GM23338 (cell line): ENCODE results near the gene MKRN1. TPM values are rescaled to one million over a fixed set of nuclear protein-coding genes. Genes with fewer than 3 reads are reported as not detected.

ENCODE experiments used
- ATAC-seq: fragments of 200-7000 bp; cut with Tn5 transposase; 3 replicates; pipeline ENCODE4 v1.9.1; 2020
- DNase-seq: peaks from one replicate; pipeline ENCODE4 v3.0.0-alpha.2; 2015; ENCODE audit warnings: low spot score
- H2AFZ ChIP-seq: fragments of 200-600 bp; sonication (generic); 2 replicates; pipeline ENCODE4 v1.8.0; 2016; ENCODE audit warnings: antibody characterized with exemption, mild to moderate bottlenecking, moderate library complexity
- H3F3A ChIP-seq: fragments of 200-600 bp; sonication (generic); replicated peaks from 2 replicates; pipeline ENCODE4 v1.8.0; 2017; ENCODE audit warnings: antibody characterized with exemption, mixed run types, low read depth
- H3K27ac ChIP-seq: fragments of 200-600 bp; sonication (generic); 2 replicates; pipeline ENCODE4 v1.6.1; 2016; ENCODE audit warnings: low read depth
- H3K27me3 ChIP-seq: fragments of 200-600 bp; sonication (generic); 2 replicates; pipeline ENCODE4 v1.8.0; 2016; ENCODE audit warnings: mild to moderate bottlenecking, mixed run types, moderate library complexity; ENCODE audit not compliant: insufficient read depth
- H3K36me3 ChIP-seq: fragments of 200-600 bp; sonication (generic); 2 replicates; pipeline ENCODE4 v1.8.0; 2016; ENCODE audit warnings: mild to moderate bottlenecking; ENCODE audit not compliant: insufficient read depth
- H3K4me1 ChIP-seq: fragments of 200-600 bp; sonication (generic); 2 replicates; pipeline ENCODE4 v1.8.0; 2016; ENCODE audit warnings: mild to moderate bottlenecking, moderate library complexity; ENCODE audit not compliant: insufficient read depth
- H3K4me2 ChIP-seq: fragments of 200-600 bp; sonication (generic); 2 replicates; pipeline ENCODE4 v1.7.1; 2017; ENCODE audit warnings: mixed run types
- H3K4me3 ChIP-seq: fragments of 200-600 bp; sonication (generic); 2 replicates; pipeline ENCODE4 v1.6.1; 2016; ENCODE audit warnings: mixed run types
- H3K79me2 ChIP-seq: fragments of 200-600 bp; sonication (generic); replicated peaks from 2 replicates; pipeline ENCODE4 v1.8.0; 2017; ENCODE audit warnings: mild to moderate bottlenecking; ENCODE audit not compliant: insufficient read depth
- H3K9me2 ChIP-seq: fragments of 200-600 bp; sonication (generic); 2 replicates; pipeline ENCODE4 v1.8.0; 2017; ENCODE audit not compliant: insufficient read depth
- H4K20me1 ChIP-seq: fragments of 200-600 bp; sonication (generic); replicated peaks from 2 replicates; pipeline ENCODE4 v1.8.0; 2017; ENCODE audit warnings: mild to moderate bottlenecking; ENCODE audit not compliant: insufficient read depth
- H3K27ac Mint-ChIP-seq: 2 replicates; pipeline ENCODE4 v1.8.0; 2020; ENCODE audit warnings: inconsistent platforms, mild to moderate bottlenecking, moderate library complexity, mixed read lengths
- H3K27me3 Mint-ChIP-seq: 3 replicates; pipeline ENCODE4 v1.8.0; 2022; ENCODE audit warnings: low read depth, mild to moderate bottlenecking, moderate library complexity, mixed read lengths, inconsistent platforms; ENCODE audit not compliant: insufficient read depth, poor library complexity
- H3K36me3 Mint-ChIP-seq: 3 replicates; pipeline ENCODE4 v1.8.0; 2021; ENCODE audit warnings: low read depth, mild to moderate bottlenecking, inconsistent platforms, moderate library complexity, mixed read lengths
- H3K4me1 Mint-ChIP-seq: 3 replicates; pipeline ENCODE4 v1.8.0; 2020; ENCODE audit warnings: mild to moderate bottlenecking, inconsistent platforms, mixed read lengths
- H3K4me3 Mint-ChIP-seq: 3 replicates; pipeline ENCODE4 v1.8.0; 2021; ENCODE audit warnings: moderate library complexity, mild to moderate bottlenecking, inconsistent platforms, mixed read lengths
- H3K9me3 Mint-ChIP-seq: 3 replicates; pipeline ENCODE4 v1.8.0; 2020; ENCODE audit warnings: moderate library complexity, mild to moderate bottlenecking, inconsistent platforms, mixed read lengths
- CREB1 ChIP-seq: fragments of 250-450 bp; sonication (Bioruptor Pico); IDR thresholded peaks from 2 replicates; pipeline ENCODE4 v1.5.0; 2020; ENCODE audit warnings: low read depth, mild to moderate bottlenecking, moderate library complexity
- EZH2phosphoT487 ChIP-seq: fragments of 200-600 bp; sonication (generic); IDR thresholded peaks from one replicate; pipeline ENCODE4 v1.8.1; 2018; ENCODE audit warnings: antibody characterized with exemption; ENCODE audit not compliant: unreplicated experiment
- POLR2AphosphoS5 ChIP-seq: IDR thresholded peaks from 2 replicates; pipeline ENCODE4 v1.6.1; 2016; ENCODE audit warnings: antibody characterized with exemption, low read depth
- STAT1 ChIP-seq: IDR thresholded peaks from one replicate; pipeline ENCODE4 v1.6.1; 2016; ENCODE audit warnings: antibody characterized with exemption; ENCODE audit not compliant: unreplicated experiment
- ZNF331 ChIP-seq: fragments of 250-450 bp; sonication (Bioruptor Pico); IDR thresholded peaks from 2 replicates; pipeline ENCODE4 v1.5.0; 2020; ENCODE audit warnings: low read depth, mild to moderate bottlenecking, moderate library complexity
- polyA plus RNA-seq: library from polyadenylated mRNA; unstranded; fragments of >200 nt; fragmentation: Nextera tagmentation; extraction: Ambion mirVana; gene quantifications from 2 replicates; pipeline ENCODE4 v1.2.1, GENCODE V29; 2016
- total RNA-seq: library from RNA; depleted of rRNA; stranded (reverse); fragments of >200 nt; shearing (Covaris generic); gene quantifications from 2 replicates; pipeline ENCODE4 v1.2.3, GENCODE V29; 2014
- TF ChIP-seq, protein P1 (sequence below): IDR thresholded peaks from 2 replicates; pipeline ENCODE4 v1.6.1; 2016; ENCODE audit warnings: antibody characterized with exemption
- TF ChIP-seq, protein P2 (sequence below): IDR thresholded peaks from one replicate; pipeline ENCODE4 v1.6.1; 2018; ENCODE audit warnings: antibody characterized with exemption; ENCODE audit not compliant: unreplicated experiment
- TF ChIP-seq, protein P3 (sequence below): fragments of 250-450 bp; sonication (Bioruptor Pico); IDR thresholded peaks from 2 replicates; pipeline ENCODE4 v1.5.0; 2020; ENCODE audit warnings: mild to moderate bottlenecking, moderate library complexity

MKRN1 gene
- total and polyA plus RNA-seq, 2 experiments from 2014 or later = 65.0 to 86.8 TPM

DNA sequence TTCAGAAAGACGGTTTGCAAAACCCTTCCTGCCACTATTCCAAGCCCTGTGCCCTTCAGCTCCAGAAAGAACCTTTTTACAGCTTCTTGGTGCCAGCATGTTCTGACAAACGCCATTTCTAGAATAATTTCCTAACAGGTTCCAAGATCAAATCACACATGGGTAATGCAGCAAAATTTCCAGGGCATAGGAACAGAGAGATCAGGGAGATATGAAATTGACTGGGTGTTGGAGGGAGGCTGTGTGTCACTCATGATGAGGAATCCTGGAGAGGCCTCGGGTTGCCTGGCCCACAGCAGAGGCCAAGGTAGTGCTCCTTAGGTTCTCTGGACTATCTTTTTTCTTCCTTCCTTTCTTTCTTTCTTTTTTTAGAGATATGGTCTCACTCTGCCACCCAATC, 45.9 kb downstream of the MKRN1 start (continued):
- TF ChIP-seq, protein P1, sequence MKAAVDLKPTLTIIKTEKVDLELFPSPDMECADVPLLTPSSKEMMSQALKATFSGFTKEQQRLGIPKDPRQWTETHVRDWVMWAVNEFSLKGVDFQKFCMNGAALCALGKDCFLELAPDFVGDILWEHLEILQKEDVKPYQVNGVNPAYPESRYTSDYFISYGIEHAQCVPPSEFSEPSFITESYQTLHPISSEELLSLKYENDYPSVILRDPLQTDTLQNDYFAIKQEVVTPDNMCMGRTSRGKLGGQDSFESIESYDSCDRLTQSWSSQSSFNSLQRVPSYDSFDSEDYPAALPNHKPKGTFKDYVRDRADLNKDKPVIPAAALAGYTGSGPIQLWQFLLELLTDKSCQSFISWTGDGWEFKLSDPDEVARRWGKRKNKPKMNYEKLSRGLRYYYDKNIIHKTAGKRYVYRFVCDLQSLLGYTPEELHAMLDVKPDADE = no peak

DNA sequence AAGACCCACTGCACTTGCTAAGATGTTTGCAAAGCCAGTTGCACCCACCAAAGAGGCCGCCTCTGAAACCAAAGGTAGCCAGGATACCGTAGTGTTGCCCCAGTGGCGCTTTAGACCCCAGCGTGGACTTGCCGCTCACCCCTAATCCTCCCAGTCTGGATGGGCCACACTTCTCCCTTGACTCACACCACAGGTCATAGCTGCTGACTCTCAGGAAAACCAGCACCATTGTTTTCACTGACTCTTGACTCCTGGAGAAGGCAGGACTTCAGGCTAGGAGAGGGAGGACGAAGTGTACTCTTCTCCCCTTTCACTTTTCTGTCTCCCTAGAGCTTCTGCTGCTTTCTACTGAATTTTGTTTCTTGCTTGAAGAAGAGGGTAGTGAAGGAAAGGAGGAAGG, 53.2 kb downstream of the MKRN1 start:
- Histone ChIP-seq H3F3A (0 out of 2 replicates have a peak, but pooled peaks cover 3% of the 10 kb centered on the region), H3K79me2 (no peaks in the 10 kb centered on the region), H3K36me3 (no peaks in the 10 kb centered on the region), H3K9me2 (no peaks in the 10 kb centered on the region), H3K4me3 (no peak overlapping the region), H3K27ac (no peak overlapping the region), H2AFZ (no peak overlapping the region), H4K20me1 (no peaks in the 10 kb centered on the region), H3K27me3 (no peaks in the 10 kb centered on the region), H3K4me1 (no peaks in the 10 kb centered on the region), H3K4me2 (no peak overlapping the region)
- H3K4me1 Mint-ChIP-seq = no peaks in the 10 kb centered on the region
- H3K27ac Mint-ChIP-seq = no peak overlapping the region
- peaks cover 19% of the 10 kb centered on the region; the same call in 2 of the 3 replicates for H3K36me3 Mint-ChIP-seq
- H3K27me3 Mint-ChIP-seq = peaks cover 5% of the 10 kb centered on the region
- H3K4me3 Mint-ChIP-seq = no peak overlapping the region
- ATAC-seq (no peak), DNase-seq (no peak)
- peaks cover 4% of the 10 kb centered on the region; the same call in 2 of the 3 replicates for H3K9me3 Mint-ChIP-seq
- TF ChIP-seq CREB1 (CRISPR knock-in tag) (no peak), STAT1 (no peak), EZH2phosphoT487 (no peak), ZNF331 (CRISPR knock-in tag) (no peak), POLR2AphosphoS5 (no peak)
- TF ChIP-seq, protein P2, sequence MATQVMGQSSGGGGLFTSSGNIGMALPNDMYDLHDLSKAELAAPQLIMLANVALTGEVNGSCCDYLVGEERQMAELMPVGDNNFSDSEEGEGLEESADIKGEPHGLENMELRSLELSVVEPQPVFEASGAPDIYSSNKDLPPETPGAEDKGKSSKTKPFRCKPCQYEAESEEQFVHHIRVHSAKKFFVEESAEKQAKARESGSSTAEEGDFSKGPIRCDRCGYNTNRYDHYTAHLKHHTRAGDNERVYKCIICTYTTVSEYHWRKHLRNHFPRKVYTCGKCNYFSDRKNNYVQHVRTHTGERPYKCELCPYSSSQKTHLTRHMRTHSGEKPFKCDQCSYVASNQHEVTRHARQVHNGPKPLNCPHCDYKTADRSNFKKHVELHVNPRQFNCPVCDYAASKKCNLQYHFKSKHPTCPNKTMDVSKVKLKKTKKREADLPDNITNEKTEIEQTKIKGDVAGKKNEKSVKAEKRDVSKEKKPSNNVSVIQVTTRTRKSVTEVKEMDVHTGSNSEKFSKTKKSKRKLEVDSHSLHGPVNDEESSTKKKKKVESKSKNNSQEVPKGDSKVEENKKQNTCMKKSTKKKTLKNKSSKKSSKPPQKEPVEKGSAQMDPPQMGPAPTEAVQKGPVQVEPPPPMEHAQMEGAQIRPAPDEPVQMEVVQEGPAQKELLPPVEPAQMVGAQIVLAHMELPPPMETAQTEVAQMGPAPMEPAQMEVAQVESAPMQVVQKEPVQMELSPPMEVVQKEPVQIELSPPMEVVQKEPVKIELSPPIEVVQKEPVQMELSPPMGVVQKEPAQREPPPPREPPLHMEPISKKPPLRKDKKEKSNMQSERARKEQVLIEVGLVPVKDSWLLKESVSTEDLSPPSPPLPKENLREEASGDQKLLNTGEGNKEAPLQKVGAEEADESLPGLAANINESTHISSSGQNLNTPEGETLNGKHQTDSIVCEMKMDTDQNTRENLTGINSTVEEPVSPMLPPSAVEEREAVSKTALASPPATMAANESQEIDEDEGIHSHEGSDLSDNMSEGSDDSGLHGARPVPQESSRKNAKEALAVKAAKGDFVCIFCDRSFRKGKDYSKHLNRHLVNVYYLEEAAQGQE = no peak
- TF ChIP-seq, protein P1 = no peak
- TF ChIP-seq, protein P3, sequence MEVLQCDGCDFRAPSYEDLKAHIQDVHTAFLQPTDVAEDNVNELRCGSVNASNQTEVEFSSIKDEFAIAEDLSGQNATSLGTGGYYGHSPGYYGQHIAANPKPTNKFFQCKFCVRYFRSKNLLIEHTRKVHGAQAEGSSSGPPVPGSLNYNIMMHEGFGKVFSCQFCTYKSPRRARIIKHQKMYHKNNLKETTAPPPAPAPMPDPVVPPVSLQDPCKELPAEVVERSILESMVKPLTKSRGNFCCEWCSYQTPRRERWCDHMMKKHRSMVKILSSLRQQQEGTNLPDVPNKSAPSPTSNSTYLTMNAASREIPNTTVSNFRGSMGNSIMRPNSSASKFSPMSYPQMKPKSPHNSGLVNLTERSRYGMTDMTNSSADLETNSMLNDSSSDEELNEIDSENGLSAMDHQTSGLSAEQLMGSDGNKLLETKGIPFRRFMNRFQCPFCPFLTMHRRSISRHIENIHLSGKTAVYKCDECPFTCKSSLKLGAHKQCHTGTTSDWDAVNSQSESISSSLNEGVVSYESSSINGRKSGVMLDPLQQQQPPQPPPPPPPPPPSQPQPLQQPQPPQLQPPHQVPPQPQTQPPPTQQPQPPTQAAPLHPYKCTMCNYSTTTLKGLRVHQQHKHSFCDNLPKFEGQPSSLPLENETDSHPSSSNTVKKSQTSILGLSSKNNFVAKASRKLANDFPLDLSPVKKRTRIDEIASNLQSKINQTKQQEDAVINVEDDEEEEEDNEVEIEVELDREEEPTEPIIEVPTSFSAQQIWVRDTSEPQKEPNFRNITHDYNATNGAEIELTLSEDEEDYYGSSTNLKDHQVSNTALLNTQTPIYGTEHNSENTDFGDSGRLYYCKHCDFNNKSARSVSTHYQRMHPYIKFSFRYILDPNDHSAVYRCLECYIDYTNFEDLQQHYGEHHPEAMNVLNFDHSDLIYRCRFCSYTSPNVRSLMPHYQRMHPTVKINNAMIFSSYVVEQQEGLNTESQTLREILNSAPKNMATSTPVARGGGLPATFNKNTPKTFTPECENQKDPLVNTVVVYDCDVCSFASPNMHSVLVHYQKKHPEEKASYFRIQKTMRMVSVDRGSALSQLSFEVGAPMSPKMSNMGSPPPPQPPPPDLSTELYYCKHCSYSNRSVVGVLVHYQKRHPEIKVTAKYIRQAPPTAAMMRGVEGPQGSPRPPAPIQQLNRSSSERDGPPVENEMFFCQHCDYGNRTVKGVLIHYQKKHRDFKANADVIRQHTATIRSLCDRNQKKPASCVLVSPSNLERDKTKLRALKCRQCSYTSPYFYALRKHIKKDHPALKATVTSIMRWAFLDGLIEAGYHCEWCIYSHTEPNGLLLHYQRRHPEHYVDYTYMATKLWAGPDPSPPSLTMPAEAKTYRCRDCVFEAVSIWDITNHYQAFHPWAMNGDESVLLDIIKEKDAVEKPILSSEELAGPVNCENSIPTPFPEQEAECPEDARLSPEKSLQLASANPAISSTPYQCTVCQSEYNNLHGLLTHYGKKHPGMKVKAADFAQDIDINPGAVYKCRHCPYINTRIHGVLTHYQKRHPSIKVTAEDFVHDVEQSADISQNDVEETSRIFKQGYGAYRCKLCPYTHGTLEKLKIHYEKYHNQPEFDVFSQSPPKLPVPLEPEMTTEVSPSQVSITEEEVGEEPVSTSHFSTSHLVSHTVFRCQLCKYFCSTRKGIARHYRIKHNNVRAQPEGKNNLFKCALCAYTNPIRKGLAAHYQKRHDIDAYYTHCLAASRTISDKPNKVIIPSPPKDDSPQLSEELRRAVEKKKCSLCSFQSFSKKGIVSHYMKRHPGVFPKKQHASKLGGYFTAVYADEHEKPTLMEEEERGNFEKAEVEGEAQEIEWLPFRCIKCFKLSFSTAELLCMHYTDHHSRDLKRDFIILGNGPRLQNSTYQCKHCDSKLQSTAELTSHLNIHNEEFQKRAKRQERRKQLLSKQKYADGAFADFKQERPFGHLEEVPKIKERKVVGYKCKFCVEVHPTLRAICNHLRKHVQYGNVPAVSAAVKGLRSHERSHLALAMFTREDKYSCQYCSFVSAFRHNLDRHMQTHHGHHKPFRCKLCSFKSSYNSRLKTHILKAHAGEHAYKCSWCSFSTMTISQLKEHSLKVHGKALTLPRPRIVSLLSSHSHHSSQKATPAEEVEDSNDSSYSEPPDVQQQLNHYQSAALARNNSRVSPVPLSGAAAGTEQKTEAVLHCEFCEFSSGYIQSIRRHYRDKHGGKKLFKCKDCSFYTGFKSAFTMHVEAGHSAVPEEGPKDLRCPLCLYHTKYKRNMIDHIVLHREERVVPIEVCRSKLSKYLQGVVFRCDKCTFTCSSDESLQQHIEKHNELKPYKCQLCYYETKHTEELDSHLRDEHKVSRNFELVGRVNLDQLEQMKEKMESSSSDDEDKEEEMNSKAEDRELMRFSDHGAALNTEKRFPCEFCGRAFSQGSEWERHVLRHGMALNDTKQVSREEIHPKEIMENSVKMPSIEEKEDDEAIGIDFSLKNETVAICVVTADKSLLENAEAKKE = no peak
